ENCODE results near the gene RFTN1. TPM values are rescaled to one million over a fixed set of nuclear protein-coding genes. Genes with fewer than 3 reads are reported as not detected.

RFTN1 gene
- total RNA-seq, 1 donor from 2014 or later, result 21.2 TPM

- DNase-seq (ENCODE audit: low spot score), result no peak
Observed at GRCh38 chr3:16286161-16286560, 227.3 kb downstream of the RFTN1 start.

- DNase-seq (ENCODE audit: low spot score), result no peak
Observed at GRCh38 chr3:16284633-16285032, 228.9 kb downstream of the RFTN1 start.

- no peak for DNase-seq (ENCODE audit: low spot score)
Observed at GRCh38 chr3:16280671-16281070, 232.8 kb downstream of the RFTN1 start.

GRCh38 chr3:16279010-16279801 is 234.3 kb downstream of the RFTN1 start:
- DNase-seq (ENCODE audit: low spot score), result peak; percentile 9

- no peak for DNase-seq (ENCODE audit: low spot score)
Observed at GRCh38 chr3:16277471-16277870, 236.0 kb downstream of the RFTN1 start.

- no peak for DNase-seq (ENCODE audit: low spot score)
Observed at GRCh38 chr3:16273867-16274266, 239.6 kb downstream of the RFTN1 start.

- DNase-seq (ENCODE audit: low spot score), result no peak
Observed at GRCh38 chr3:16272588-16272987, 240.9 kb downstream of the RFTN1 start.

GRCh38 chr3:16270855-16271254 is 242.6 kb downstream of the RFTN1 start:
- DNase-seq (ENCODE audit: low spot score), result no peak

- DNase-seq (ENCODE audit: low spot score), result no peak
Observed at GRCh38 chr3:16266714-16267113, 246.8 kb downstream of the RFTN1 start.

Other genes with a start within 250 kb of the RFTN1 start
- 31.5 TPM for gene DPH3, start 248.8 kb downstream of the RFTN1 start, total RNA-seq (ENCODE audit: insufficient read depth, low replicate concordance)
- 26.5 TPM for gene OXNAD1, start 248.5 kb downstream of the RFTN1 start, total RNA-seq (ENCODE audit: insufficient read depth, low replicate concordance)
- 2.9 TPM for gene DAZL, start 91.7 kb upstream of the RFTN1 start, total RNA-seq (ENCODE audit: insufficient read depth, low replicate concordance)

All from umbilical cord (tissue), 2 donors.